Activated CD4-positive, alpha-beta T cell treated with anti-CD3 and anti-CD28 coated beads, Interleukin-2, amount 50 U/mL, for 16 hours (primary cell): Measurements from ENCODE around the gene ATP4A.
A peak's percentile ranks its signal among the peaks of the same experiment; 100 is the strongest.

Experiments used
- DNase-seq: peaks from one replicate; pipeline ENCODE4 v3.0.0-alpha.2; 2020

ATP4A gene

DNA sequence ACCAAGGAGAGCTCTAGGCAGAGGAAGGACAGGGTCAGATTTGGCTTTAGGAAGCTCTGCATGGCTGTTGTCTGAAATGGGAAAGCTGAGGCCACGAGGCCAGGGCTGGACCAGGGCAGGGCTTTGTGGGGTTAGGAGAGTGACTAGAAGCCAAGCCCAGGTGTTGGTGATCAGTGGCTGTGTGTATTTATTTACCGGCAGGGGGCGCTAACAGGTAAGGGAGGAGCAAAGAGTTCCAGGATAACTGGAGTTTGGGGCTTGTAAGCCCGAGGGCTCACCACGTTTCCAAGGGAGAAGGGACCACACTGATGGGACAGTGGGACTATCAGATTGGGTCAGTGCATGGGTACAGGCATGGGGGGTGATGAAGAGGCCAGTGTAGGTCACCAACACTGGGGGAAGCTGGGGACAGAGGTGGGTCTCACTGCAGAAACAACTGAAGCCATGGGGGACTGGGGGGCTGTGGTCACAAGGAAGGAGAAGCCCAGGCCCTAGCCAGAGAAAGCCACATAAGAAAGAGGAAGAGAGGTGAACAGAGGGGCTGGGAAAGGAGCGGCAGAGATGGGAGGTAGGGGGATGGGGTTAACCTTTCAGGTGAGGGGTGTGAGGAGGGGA lies 14.2 kb downstream of the ATP4A start:
- DNase-seq, result peak; percentile 72

DNA sequence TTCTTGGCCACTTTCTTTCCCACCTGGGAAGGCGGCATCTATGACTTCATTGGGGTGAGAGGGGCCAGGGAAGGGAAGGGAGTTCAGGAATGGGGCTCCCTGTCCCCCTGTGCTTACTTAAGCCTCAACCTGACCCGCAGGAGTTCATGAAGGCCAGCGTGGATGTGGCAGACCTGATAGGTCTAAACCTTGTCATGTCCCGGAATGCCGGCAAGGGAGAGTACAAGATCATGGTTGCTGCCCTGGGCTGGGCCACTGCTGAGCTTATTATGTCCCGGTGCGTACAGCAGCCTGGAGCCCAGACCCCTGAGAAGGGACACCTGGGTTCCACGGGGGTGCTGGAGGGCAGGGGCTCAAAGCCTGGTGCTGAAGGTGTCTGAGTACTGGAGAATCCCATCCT lies 16.9 kb downstream of the ATP4A start:
- no peak for DNase-seq

DNA sequence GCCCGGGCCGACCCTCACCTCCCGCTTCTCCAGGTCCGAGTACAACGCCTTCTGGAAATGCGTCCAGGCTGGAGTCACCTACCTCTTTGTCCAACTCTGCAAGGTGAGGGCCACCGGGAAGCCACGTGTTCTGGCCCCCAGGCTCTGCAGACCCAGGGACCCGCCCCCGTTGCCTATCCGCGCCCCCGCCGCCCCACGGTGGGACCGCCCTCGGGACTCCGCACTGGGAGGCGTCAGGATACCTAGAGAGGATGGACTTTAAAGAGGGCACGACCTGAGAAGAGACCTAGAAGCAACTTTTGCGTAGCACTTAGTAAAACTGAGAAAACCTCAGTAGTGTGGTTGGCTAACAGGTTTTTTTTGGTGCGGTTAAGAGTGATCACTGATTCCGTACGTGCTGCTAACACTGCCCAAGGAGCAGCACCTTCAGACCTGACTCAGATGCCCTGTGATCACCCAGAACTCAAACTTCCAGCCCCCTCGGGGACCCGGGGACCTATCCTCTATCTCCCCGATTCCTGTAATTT lies 17.5 kb downstream of the ATP4A start:
- peak; percentile 84 for DNase-seq

DNA sequence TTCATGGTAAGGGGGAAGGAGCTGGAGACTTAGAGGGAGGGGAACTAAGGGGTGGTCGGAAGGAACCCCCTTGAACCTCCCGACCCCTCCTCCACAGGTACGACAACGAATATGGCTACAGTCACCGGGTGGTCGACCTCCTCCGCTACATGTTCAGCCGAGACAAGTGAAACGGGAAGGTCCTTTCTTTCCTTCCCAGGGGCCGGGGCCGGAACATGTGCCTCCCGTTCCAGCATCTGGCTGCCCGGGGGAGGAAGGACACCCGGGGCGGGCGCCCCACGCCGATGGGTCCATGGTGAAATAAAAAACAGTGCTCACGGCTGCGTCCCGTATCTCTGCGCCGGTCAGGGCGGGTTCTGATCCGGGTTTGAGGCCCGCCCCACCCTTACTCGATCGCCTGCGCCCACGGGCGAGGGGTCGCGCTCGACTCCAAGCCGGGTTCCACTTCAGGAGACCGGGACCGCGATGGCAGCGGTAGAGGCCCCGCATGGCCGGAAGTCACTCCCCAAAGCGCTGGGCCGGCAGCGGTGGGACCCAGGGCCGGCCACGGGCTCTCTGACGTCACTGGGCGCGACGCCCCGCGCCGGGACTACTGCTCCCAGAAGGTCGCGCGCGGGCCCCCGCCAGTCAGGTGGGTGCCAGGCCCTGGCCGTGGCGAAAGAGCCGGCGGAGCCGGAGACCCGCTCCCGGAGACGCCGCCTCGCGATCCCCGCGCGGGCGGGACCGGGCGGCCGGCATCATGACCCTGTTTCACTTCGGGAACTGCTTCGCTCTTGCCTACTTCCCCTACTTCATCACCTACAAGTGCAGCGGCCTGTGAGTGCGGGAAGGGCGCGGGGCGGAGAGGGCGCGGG lies 18.2 kb downstream of the ATP4A start, which contains the start of gene TMEM147:
TSS of gene TMEM147 (plus strand) at position 626 of the 854 bp plus-strand sequence. CDS start at position 740, 114 bp downstream.
- peak; percentile 88 for DNase-seq

DNA sequence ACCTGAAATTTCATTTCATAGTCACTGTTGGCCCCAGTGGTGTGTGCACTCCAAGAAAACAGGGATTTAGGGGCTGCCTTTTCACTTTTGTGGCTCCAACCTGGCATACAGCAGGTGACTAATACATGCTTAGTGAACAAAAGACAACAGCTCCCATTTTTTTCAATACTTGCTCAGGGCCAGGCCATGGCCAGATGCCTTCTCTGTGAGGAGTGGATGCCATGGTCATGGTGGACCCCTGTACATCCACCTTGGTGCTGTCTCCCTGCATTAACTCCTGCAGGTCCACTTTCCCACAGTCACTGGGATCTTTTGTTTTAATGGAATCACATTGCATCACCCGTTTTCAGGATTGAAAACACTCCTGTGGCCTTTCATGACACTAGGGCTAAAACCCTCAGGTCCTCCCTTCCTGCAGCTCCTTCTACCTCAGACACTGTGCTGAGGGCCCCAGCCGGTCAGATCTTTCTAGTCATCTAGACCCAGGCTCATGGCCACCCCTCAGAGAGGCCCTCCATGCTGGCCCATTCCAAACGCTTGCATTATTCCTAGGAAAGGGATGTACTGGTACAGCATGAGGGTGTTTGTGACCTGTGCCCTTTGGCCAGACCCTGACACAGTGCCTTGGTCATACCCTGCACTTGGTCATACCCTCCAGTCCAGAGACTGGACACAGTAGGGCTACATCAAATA lies 19.2 kb downstream of the ATP4A start:
- DNase-seq, result no peak

DNA sequence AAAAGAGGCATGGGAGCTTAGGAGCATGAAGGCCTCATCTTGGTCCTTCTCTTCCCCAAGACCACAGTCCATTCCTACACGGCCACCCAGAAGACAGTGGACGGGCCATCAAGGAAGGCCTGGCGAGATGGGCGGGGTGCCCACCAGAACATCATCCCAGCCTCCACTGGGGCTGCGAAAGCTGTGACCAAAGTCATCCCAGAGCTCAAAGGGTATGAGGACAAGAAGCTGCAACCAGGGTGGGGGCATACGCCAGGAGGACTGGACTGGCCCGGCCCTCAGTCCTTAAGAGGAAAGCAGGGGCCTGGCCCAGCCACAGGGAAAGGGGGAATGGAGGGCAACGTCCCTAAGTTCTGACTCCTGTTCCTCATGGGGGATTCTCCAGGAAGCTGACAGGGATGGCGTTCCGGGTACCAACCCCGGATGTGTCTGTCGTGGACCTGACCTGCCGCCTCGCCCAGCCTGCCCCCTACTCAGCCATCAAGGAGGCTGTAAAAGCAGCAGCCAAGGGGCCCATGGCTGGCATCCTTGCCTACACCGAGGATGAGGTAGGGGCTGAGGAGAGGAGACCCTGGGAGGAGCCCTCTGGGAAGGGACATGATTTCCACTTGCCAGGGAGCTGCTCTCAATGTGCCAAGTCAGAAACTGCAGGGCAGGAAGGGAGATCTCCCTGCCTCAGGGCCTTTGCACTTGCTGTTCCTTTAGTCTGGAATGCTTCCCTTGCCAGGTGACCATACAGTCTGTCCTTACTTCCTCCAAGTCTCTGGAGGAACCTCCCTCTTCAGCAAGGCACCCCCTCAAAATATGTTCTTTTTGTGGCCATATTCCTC lies 20.0 kb downstream of the ATP4A start:
- DNase-seq, result no peak

DNA sequence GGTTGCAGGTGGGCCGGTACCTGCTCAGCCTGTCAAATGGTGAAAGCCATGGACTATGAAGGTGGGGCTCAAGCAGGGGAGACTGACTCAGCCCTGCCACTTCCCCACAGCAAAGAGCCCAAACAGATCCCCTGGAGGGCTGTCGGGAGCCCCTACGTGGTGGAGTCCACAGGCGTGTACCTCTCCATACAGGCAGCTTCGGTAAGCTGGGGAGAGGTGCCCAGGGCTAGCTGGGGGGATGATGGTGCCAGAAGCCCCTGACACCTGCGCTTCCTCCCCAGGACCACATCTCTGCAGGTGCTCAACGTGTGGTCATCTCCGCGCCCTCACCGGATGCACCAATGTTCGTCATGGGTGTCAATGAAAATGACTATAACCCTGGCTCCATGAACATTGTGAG lies 21.2 kb downstream of the ATP4A start:
- no peak for DNase-seq

DNA sequence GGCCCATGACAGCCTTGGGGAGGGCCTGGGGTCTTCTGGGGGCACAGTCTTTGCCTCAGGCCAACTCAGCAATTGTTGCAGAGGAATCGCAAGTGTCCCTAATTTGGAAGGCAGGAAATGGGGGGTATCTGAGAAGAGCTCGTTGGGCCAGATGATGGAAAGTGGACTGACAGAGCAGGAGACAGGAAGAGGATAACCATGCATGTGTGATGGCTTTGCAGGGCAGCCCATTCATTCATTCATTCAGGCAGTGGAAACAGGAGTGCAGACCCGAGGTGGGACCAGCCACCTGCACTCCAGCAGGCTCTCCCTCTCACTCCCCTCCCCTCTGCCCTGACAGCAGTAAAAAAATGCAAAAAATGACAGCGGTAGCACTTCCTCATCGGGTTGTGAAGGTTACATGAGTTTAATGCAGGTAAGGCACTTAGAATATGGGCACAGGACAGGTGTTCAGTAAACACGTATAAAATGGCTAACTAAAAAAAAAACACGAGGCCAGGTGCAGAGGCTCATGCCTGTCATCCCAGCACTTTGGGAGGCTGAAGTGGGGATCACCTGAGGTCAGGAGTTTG lies 23.0 kb downstream of the ATP4A start:
- DNase-seq, result no peak

DNA sequence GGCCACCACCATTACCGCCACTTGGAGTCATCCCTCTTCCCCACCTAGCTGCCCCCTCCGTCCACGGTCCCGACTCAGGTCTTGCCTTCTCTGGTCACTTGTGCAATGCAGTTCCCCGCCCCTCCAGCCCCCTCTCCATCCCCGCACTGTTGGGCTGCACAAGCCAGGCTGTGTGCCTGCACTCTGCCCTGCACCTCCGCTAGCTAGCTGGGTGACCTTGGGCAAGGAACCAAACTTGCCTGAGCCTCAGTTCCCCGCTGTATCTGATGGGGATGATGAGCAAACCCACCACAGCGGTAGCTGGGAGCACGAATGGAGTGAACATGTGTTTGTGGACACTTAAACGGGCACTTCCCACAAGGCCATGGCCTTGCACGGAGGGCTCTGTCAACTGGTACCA lies 23.6 kb downstream of the ATP4A start:
- DNase-seq, result no peak

DNA sequence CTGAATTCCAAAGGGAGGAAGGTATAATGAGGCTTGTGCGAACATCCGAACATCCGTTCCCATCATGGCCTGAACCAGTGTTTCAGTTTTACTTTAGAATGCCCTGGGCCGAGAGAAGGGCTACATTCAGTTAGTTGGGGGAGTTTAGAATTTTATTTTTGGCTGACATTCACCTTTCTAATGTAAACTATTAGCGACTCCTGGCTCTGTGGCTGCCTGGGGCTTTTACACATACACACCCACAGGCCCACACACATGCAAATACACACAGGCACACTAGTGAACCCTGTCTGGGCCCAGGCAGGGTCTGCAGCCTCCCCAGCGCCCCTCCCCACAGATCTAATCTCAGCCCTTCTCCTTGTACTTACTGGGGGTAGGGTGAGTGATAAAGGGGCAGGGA lies 24.1 kb downstream of the ATP4A start:
- no peak for DNase-seq

DNA sequence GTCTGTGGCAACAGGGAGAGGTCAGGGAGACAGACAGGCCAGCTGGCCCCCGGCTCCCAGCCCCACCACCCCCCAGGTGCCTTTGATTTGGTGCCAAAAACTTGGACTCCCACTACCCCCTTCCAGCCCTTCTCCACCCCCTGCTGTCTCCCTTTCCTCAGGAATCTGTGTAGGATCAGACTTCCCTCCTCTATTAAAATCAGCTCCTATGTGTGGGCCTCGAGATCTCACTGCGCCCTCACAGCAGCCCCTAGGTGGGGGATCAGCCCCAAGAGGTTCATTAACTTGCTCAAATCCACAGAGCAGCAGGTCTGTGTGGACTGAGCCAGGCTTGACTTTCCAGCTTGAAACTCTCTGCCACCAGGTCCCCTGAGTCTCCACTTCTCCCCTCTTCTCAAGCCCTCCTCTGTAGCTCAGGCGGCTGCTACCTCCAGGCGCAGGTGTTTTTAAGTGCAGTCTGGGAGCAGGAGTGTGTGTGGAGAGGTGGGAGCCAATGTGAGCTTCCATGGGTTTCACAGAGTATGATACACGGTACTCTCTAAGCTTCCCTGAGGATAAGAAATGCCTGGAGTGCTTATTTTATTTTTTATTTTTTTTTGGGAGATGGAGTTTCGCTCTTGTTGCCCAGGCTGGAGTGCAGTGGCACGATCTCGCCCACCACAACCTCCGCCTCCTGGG lies 28.5 kb downstream of the ATP4A start:
- no peak for DNase-seq

DNA sequence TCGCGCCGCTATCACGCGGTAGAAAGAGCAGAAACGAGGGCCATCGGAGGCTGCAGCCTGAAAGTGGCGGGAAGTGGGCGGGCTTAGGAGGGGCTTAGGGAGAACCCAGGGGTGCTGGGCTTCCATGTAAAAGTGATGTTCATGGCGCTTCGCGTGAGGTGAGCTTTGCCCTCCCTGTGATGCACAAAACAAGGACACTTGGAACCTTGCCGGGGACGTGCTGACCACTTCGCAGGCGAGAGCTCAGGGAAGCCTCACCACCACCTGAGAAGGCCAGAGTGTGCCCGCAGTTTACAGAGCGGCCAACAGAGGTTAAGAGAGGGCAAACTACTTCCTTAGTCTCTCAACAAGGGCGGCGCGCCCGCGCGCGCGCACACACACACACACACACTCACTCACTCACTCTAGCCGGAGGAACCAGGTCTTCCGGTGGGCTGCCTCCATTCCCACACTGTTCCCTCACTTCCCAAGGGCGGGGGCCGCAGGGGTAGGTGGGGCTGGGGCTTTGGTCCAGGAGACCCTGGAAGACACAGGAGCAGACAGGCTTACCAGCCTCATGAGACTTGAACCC lies 29.6 kb downstream of the ATP4A start:
- DNase-seq, result peak; percentile 9

DNA sequence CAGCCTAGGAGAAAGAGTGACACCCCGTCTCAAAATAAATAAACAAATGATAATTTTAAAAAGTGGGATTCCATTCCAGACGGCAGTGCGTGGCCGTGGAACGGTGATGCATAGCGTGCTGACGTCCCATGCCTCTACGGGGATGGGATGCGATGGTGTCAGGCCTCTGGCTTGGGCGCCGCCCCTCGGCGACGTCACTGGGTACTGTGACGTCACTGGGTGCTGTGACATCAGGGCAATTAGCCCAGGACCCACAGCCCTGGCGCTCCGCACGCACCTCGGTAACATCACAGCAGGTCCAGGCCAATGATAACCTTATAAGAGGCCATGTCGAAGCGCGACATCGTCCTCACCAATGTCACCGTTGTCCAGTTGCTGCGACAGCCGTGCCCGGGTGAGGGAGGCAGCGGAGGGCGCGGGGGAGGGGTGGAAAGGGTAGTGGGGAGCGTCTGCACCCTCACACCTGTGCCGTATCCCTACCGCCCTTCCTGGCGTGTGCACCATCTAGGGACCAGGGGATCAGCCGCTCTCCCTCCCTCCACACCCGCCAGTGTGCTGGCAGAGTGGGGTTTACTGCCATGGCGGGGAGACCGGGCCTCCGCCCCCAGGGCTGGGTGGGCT lies 30.1 kb downstream of the ATP4A start, which contains the start of gene GAPDHS:
TSS of gene GAPDHS (plus strand) at position 256 of the 621 bp plus-strand sequence. CDS start at position 328, 72 bp downstream.
- no peak for DNase-seq

DNA sequence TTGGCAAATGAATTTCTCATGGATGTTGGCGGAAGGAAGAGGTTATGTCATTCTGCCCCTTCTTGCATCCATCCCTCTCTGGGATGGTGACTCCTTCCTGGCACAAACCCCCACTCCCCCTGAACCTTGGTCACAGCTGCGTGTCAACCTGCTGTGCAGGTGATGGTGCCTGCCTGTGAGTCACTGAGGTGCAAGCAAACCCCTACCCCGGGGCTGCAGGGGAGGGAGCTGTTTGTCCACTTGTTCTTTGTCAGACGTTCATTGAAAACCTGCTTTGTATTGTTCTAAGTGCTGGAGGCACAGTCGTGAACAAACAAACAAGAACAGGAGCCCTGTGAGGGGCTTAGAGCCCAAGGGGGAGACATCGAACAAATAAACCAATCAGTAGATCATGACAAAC lies 32.2 kb downstream of the ATP4A start:
- DNase-seq, result no peak

DNA sequence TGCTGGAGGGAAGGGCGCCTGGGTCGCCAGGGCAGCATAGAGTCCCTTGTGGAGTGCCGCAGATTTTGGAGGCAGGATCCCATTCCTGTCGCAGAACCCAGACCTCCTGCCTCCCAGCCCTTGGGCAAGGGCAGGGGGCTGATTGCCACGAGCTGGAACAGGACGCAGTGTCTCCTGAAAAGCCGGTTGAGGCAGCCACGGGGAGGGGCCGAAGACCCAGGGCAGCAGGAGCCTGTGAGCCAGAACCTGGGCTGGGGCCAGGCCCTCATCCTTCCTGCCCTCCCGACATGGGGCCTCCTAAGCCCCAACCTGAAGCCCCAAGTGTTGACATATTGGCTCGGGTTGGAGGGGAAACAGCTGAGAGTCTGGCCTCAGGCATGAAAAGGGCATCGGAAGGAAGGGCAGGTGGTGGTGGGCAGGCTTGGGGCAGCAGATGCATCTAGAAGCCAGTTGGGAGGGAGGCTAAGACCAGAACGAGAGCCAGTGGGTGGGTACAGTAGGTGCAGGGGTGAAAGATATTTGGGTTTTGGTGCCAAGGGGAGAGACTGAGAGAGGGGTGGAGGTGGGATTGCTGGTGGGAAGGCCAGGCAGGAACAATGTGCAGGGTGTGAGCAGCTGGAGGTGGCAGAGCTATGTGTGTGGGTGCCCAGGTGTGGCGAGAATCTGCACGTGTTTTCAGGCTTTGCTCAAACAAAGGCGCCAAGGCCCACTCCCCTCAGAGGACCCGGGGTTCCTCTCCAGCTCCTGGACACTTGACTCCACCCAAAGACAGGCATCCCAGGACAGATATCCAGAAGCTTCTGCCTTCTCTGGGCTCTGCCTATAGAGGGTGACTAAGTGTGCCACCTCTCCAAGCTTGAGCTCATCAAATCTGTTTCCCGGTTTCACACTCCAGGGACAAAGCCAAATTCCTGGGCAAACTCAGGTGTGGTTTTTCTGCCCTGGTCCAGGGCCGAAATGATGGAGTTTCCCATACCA lies 33.9 kb downstream of the ATP4A start:
- no peak for DNase-seq

DNA sequence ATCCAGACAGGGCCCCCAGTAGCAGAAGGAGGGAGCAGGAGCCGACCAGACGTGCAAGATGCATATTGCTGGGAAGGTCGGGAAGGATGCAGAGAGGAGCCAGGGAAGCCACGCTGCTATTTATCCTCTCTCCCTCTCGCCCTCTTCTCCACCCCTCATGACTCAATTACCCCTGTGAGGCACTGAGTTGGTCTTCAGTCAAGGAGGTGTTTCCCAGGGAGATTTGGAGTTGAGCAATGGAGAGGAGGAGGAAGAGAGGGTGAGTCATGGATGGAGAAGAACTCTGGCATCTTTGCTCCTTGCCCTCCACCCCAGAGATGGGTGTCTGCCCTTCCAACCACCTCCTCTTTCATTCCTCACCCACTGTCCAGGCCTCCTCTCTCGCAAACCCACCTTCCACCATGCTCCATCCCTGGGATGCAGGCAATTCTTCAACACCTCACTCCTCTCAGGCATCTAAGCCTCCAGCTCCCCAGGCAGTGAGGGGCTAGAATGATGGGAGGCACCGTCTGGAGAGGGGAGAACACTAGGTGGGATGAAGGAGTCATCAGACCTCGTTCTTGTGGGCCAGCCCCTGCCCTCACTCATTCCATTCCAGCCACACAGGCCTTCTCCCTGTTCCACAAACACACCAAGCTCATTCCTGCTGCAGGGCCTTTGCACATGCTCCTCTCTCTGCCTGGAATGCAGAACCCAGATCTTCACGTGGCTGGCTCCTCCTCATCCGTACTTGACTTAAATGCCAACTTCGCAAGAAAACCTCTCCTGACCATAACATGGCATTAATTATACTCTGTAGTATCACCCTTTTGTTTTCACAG lies 35.0 kb downstream of the ATP4A start, which contains the start of gene SBSN:
TSS of gene SBSN (minus strand) at position 94 of the 821 bp plus-strand sequence. CDS start at position 64, 30 bp downstream.
- no peak for DNase-seq

DNA sequence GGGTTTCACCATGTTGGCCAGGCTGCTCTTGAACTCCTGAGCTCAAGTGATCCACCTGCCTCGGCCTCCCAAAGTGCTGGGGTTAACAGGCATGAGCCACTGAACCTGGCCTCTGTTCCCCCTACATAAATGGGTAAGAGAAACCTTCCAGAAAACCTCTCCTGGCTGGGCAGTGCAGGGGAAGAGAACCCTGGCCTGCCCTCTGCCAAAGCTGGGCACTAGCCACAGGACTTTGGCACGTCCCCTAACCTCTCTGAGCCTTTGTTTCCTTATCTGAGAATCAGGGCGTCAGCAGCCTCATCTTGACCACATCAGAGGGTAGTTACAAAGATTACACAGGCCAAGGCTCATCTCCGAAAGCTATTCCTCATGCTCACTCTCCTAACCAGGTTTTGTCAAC lies 37.6 kb downstream of the ATP4A start:
- DNase-seq, result no peak

DNA sequence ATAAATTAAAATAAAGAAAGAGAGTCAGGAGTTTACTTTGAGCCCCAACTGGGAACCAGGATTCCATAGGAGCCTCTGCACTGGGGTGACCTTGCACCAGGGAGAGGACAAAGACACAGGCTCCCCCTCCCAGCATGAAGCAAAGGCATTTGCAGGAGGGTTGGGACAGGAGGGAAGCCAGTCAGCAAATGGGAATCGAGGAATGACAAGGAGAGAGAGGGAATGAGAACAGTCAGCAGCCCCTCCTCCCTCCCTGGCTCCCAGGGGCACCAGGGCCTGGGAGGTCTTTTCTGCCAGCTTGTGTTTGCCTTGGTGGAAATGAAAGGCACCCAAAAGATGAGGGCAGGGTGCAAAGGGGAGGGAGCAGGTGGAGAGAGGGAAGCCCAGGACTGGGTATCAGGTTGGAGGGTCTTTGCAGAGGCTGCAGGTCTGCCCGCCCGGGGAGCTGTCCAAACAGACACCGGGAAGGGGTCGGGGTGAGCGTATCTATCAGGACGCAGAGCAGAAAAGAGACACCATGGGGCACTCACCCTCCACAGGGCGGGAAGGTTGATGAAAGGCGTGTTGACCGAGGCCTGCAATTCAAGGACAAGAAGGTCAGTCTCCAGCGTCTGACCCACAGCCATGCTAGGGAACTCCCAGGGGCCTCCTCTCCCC lies 39.1 kb downstream of the ATP4A start:
- DNase-seq, result no peak
